HCT116 (cell line): ENCODE data around the gene CAMKK1. TPM values are rescaled to one million over a fixed set of nuclear protein-coding genes. Genes with fewer than 3 reads are reported as not detected.
A peak's percentile ranks its signal among the peaks of the same experiment; 100 is the strongest.

Experiments used
- ATAC-seq: fragments of 200-7000 bp; cut with Tn5 transposase; 2 replicates; pipeline ENCODE4 v1.9.1; 2020; ENCODE audit warnings: mild to moderate bottlenecking, moderate library complexity
- BruUV-seq: library from RNA; stranded (reverse); fragments of 400-500 nt; replicated peaks from 2 replicates; lab custom pipeline; 2021; lab: Mats Ljungman, UMichigan
- CTCF ChIA-PET: fragments of 300-600 bp; sonication (Branson Sonifier 250); formaldehyde crosslinking; loops from one replicate; lab custom pipeline; 2021; ENCODE audit warnings: antibody characterized with exemption; lab: Charles Lee
- POLR2A ChIA-PET: fragments of 300-600, 350-600 bp; sonication (Branson Sonifier 250); formaldehyde crosslinking; loops from one replicate; lab custom pipeline; 2021; ENCODE audit warnings: antibody characterized with exemption; lab: Charles Lee
- RAD21 ChIA-PET, 2 experiments: fragments of 300-600 bp; sonication (Branson Sonifier 250); formaldehyde crosslinking; loops; one replicate each; lab custom pipeline; 2023; ENCODE audit warnings: low total read pairs in 2 of 2; ENCODE audit not compliant: uncharacterized antibody in 2 of 2, unreplicated experiment in 2 of 2, low non-redundant PET in 1 of 2; lab: Charles Lee
- DNase-seq: peaks from one replicate; pipeline ENCODE4 v3.0.0-alpha.2; 2010; ENCODE audit warnings: low read depth, low spot score
- H2AFZ ChIP-seq: fragments of 200-600 bp; shearing (Covaris generic), sonication (generic); 2 replicates; pipeline ENCODE4 v1.6.1; 2017; ENCODE audit warnings: low read depth, mixed run types, mixed read lengths, antibody characterized with exemption, low read length; ENCODE audit not compliant: poor library complexity, severe bottlenecking
- H3K27ac ChIP-seq: 2 replicates; pipeline ENCODE4 v1.5.1; 2012; ENCODE audit warnings: low read depth, low read length
- H3K27me3 ChIP-seq: fragments of 200-600 bp; sonication (generic); 2 replicates; pipeline ENCODE4 v1.6.1; 2016; ENCODE audit warnings: mixed run types, low read length, mixed read lengths; ENCODE audit not compliant: insufficient read depth
- H3K36me3 ChIP-seq, 2 experiments: fragments of 200-500 bp in 1 of 2; fragments of 200-600 bp in 1 of 2; sonication (Bioruptor generic) in 1 of 2; sonication (generic) in 1 of 2; 2 replicates each; pipeline versions ENCODE4 v1.5.1 to v1.6.1; 2014 to 2016; ENCODE audit warnings: low read length in 2 of 2, inconsistent platforms in 1 of 2, mixed read lengths in 1 of 2, mixed run types in 1 of 2; ENCODE audit not compliant: insufficient read depth in 2 of 2, control insufficient read depth in 1 of 2
- H3K4me1 ChIP-seq, 2 experiments: fragments of 200-600 bp in 1 of 2; sonication (generic) in 1 of 2; 2 replicates each; pipeline versions ENCODE4 v1.5.1 to v1.6.1; 2012 to 2017; ENCODE audit warnings: low read length in 2 of 2, inconsistent platforms in 1 of 2, mild to moderate bottlenecking in 1 of 2, mixed read lengths in 1 of 2, mixed run types in 1 of 2, moderate library complexity in 1 of 2; ENCODE audit not compliant: insufficient read depth in 2 of 2, control insufficient read depth in 1 of 2
- H3K4me2 ChIP-seq: fragments of 200-600 bp; sonication (generic); 2 replicates; pipeline ENCODE4 v1.6.1; 2017; ENCODE audit warnings: mixed run types, low read length, mixed read lengths
- H3K4me3 ChIP-seq, 2 experiments: fragments of 200-600 bp in 1 of 2; sonication (generic) in 1 of 2; replicated peaks in 1 of 2; 2 replicates each; pipeline ENCODE4 v1.5.1; 2011 to 2016; ENCODE audit warnings: low read length in 2 of 2, control low read depth in 1 of 2, low read depth in 1 of 2, mild to moderate bottlenecking in 1 of 2, mixed read lengths in 1 of 2, mixed run types in 1 of 2
- H3K79me2 ChIP-seq: fragments of 200-600 bp; sonication (generic); 2 replicates; pipeline ENCODE4 v1.6.1; 2017; ENCODE audit warnings: mild to moderate bottlenecking, mixed run types, low read length, moderate library complexity, mixed read lengths; ENCODE audit not compliant: insufficient read depth
- H3K9ac ChIP-seq: fragments of 200-600 bp; sonication (generic); 2 replicates; pipeline ENCODE4 v1.6.1; 2016; ENCODE audit warnings: low read length, mixed read lengths
- H3K9me2 ChIP-seq: fragments of 200-600 bp; sonication (generic), shearing (Covaris generic); 2 replicates; pipeline ENCODE4 v1.6.1; 2017; ENCODE audit warnings: mixed run types, mild to moderate bottlenecking, moderate library complexity; ENCODE audit not compliant: insufficient read depth
- H3K9me3 ChIP-seq, 2 experiments: fragments of 200-500 bp in 1 of 2; fragments of 200-600 bp in 1 of 2; sonication (Bioruptor generic) in 1 of 2; sonication (generic) in 1 of 2; 2 replicates each; pipeline ENCODE4 v1.6.1; 2014 to 2017; ENCODE audit warnings: low read length in 2 of 2, mixed read lengths in 2 of 2, inconsistent platforms in 1 of 2, low read depth in 1 of 2, mild to moderate bottlenecking in 1 of 2, mixed run types in 1 of 2, moderate library complexity in 1 of 2; ENCODE audit not compliant: control insufficient read depth in 1 of 2, insufficient read depth in 1 of 2
- H4K20me1 ChIP-seq: fragments of 200-600 bp; sonication (generic), shearing (Covaris generic); 2 replicates; pipeline ENCODE4 v1.6.1; 2017; ENCODE audit warnings: mixed run types, mild to moderate bottlenecking, moderate library complexity; ENCODE audit not compliant: insufficient read depth
- CTCF ChIP-seq, 3 experiments: fragments of 200-600 bp in 1 of 3; sonication (generic) in 1 of 3; IDR thresholded peaks in 2 of 3; conservative IDR thresholded peaks in 1 of 3; 2 replicates each; pipeline ENCODE4 v1.5.1; 2012 to 2017; ENCODE audit warnings: low read depth in 2 of 3, low read length in 2 of 3, antibody characterized with exemption in 1 of 3, borderline replicate concordance in 1 of 3, control low read depth in 1 of 3, mild to moderate bottlenecking in 1 of 3, mixed read lengths in 1 of 3, mixed run types in 1 of 3, moderate library complexity in 1 of 3; ENCODE audit not compliant: insufficient read depth in 1 of 3
- RAD21 ChIP-seq: IDR thresholded peaks from 2 replicates; pipeline ENCODE4 v1.6.1; 2012; ENCODE audit warnings: low read depth, mild to moderate bottlenecking
- YY1 ChIP-seq: IDR thresholded peaks from 2 replicates; pipeline ENCODE4 v1.6.1; 2011; ENCODE audit warnings: low read length, low read depth, moderate library complexity, mild to moderate bottlenecking; ENCODE audit not compliant: insufficient replicate concordance; ENCODE audit errors: extremely low read depth
- ZNF274 ChIP-seq: fragments of 200-500 bp; sonication (Bioruptor generic); IDR thresholded peaks from 2 replicates; pipeline ENCODE4 v1.6.1; 2014; ENCODE audit warnings: mild to moderate bottlenecking, low read depth, low read length, inconsistent platforms
- intact Hi-C: fragments of 100-400 bp; cut with micrococcal nuclease; formaldehyde crosslinking; loops from 2 replicates; pipeline ENCODE4 v1.10.0; 2022
- total RNA-seq: library from RNA; stranded (reverse); gene quantifications from one replicate; pipeline ENCODE4 v1.2.1, GENCODE V29; 2021; ENCODE audit not compliant: unreplicated experiment

Gene CAMKK1
- total RNA-seq, 1 experiment from 2014 or later = 10.6 TPM

DNA sequence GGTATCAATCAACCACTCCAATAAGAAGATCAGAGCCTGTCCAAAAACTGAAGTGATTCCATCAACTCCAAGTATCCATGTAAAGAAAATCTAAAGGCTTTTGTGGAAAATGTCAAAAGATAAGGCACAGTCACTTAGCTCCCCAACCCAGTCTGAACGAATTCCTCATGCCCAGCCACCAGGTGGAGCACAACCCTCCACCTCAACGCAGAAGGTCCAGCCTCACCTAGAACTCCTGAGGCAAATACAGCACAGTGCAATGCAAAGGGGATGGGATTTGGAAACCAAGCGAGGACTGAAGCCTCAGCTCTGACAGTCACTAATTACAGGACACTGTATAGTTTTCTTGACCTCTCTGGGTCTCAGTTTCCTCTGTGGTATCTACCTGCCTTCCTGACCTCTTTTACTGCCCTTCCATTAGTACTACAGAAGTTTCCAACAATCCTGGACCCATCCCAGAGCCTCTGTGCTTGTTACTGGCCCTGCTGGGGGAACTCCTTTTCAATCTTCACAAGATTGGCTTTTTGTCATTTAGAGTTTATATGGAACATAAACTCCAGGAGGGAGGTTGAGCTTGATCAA, 48.8 kb downstream of the CAMKK1 start:
- RAD21 ChIA-PET = interaction anchor here (0.6 to 1.0 kb wide), 4 partner anchors 64 to 107 kb away, joined by 3 to 8 read pairs (median 3); no protein-coding TSS in a partner anchor
- peaks cover 55% of the 10 kb centered on the region for H3K79me2 ChIP-seq
- H3K27ac ChIP-seq = no peak overlapping the region
- no peaks in the 10 kb centered on the region for H3K9me3 ChIP-seq
- DNase-seq (peak; percentile 56), ATAC-seq (peak; percentile 57)
- no peaks in the 10 kb centered on the region for H3K9me2 ChIP-seq
- POLR2A ChIA-PET = no interaction called here
- H3K9ac ChIP-seq = no peak overlapping the region
- no TSS peak for BruUV-seq
- TF ChIP-seq RAD21 = peak; percentile 56
- peak; percentile 5 for TF ChIP-seq YY1
- peak; percentile 63 to 85 (median 84) for TF ChIP-seq CTCF (IDR thresholded peaks at IDR 0.05 in 2 of 3, conservative IDR thresholded peaks at IDR 0.05 in 1 of 3; ENCODE audit: borderline replicate concordance in 1 of 3, insufficient read depth in 1 of 3, low read depth in 2 of 3, low read length in 2 of 3)
- no peak for TF ChIP-seq ZNF274
- no peak overlapping the region for H3K4me3 ChIP-seq
- no peak overlapping the region for H2AFZ ChIP-seq
- CTCF ChIA-PET = interaction anchor here (0.5 to 5.4 kb wide), 15 partner anchors 9 to 576 kb away, joined by 3 to 73 read pairs (median 4); partner anchors contain the start of gene CAMKK1
- H3K36me3 ChIP-seq = peaks cover 15 to 26% of the 10 kb centered on the region in 2 experiments; a peak in 3 of 4 replicates
- intact Hi-C loops = loop anchor here (1.0 to 10.0 kb wide), 3 partner anchors 63 to 231 kb away; no protein-coding TSS in a partner anchor
- no peaks in the 10 kb centered on the region for H4K20me1 ChIP-seq
- H3K27me3 ChIP-seq = no peaks in the 10 kb centered on the region
- H3K4me1 ChIP-seq = peaks cover 6 to 28% of the 10 kb centered on the region in 2 experiments; a peak in 3 of 4 replicates
- H3K4me2 ChIP-seq = peak overlapping the region; percentile 5; the same call in 1 of the 2 replicates
